Measurements from ENCODE around the gene SLC25A46. TPM values are rescaled to one million over a fixed set of nuclear protein-coding genes. Genes with fewer than 3 reads are reported as not detected.
"Not testable (repeated sequence)": the region's sequence is repeated elsewhere in the genome, so short reads cannot be mapped to it uniquely, and the experiment has no call there.

SLC25A46 gene
- total RNA-seq (2014; rRNA removed; shearing (Covaris generic)): 41.8 and 47.3 TPM in 2 replicates

- peak; percentile 87 to 93 for DNase-seq
- Histone ChIP-seq H3K27ac (peak within 1 kb of the TSS; percentile 70), H3K9me3 (replicated peaks) (no peaks in the 10 kb centered on the region), H3K27me3 (no peaks in the 10 kb centered on the region), H3K36me3 (no peaks in the 10 kb centered on the region), H3K4me3 (peak within 1 kb of the TSS; percentile 96), H3K4me1 (peaks cover 5% of the 10 kb centered on the region; the same call in 1 of the 2 replicates)
Observed at GRCh38 chr5:110738812-110739651, at the start of gene SLC25A46. SLC25A46 (plus strand) TSS chr5:110739007; CDS start chr5:110739120, 113 bp downstream.

- H3K27me3 ChIP-seq; DNase-seq; H3K4me1 ChIP-seq; H3K9me3 ChIP-seq (replicated peaks); H3K27ac ChIP-seq; H3K4me3 ChIP-seq; H3K36me3 ChIP-seq: not testable (repeated sequence)
Observed at GRCh38 chr5:110690587-110690986, 48.2 kb upstream of the SLC25A46 start.

GRCh38 chr5:110692669-110693068 lies 46.1 kb upstream of the SLC25A46 start:
- H3K36me3 ChIP-seq; H3K4me3 ChIP-seq; H3K27me3 ChIP-seq; H3K27ac ChIP-seq; H3K9me3 ChIP-seq (replicated peaks); DNase-seq; H3K4me1 ChIP-seq: not testable (repeated sequence)

GRCh38 chr5:110702300-110702699 lies 36.5 kb upstream of the SLC25A46 start:
- H3K27me3 ChIP-seq: no peaks in the 10 kb centered on the region
- DNase-seq: no peak
- H3K4me1 ChIP-seq: no peaks in the 10 kb centered on the region
- no peaks in the 10 kb centered on the region for H3K36me3 ChIP-seq
- no peaks in the 10 kb centered on the region for H3K9me3 ChIP-seq (replicated peaks)
- no peak overlapping the region for H3K27ac ChIP-seq
- H3K4me3 ChIP-seq: no peak overlapping the region

GRCh38 chr5:110702704-110703103 lies 36.1 kb upstream of the SLC25A46 start:
- Histone ChIP-seq H3K4me3 (no peak overlapping the region), H3K27me3 (no peaks in the 10 kb centered on the region), H3K4me1 (no peaks in the 10 kb centered on the region), H3K36me3 (no peaks in the 10 kb centered on the region), H3K9me3 (replicated peaks) (no peaks in the 10 kb centered on the region), H3K27ac (no peak overlapping the region)
- no peak for DNase-seq

GRCh38 chr5:110703481-110703880 lies 35.3 kb upstream of the SLC25A46 start:
- H3K9me3 ChIP-seq (replicated peaks): no peaks in the 10 kb centered on the region
- H3K4me3 ChIP-seq: no peak overlapping the region

GRCh38 chr5:110705349-110705748 lies 33.5 kb upstream of the SLC25A46 start:
- Histone ChIP-seq H3K27ac (no peak overlapping the region), H3K4me3 (no peak overlapping the region), H3K27me3 (no peaks in the 10 kb centered on the region), H3K9me3 (replicated peaks) (no peaks in the 10 kb centered on the region), H3K36me3 (no peaks in the 10 kb centered on the region), H3K4me1 (no peaks in the 10 kb centered on the region)
- no peak for DNase-seq

More at GRCh38 chr5:110703481-110703880, 35.3 kb upstream of the SLC25A46 start:
- H3K27me3 ChIP-seq: no peaks in the 10 kb centered on the region
- H3K4me1 ChIP-seq: no peaks in the 10 kb centered on the region
- no peaks in the 10 kb centered on the region for H3K36me3 ChIP-seq
- DNase-seq: no peak
- no peak overlapping the region for H3K27ac ChIP-seq

GRCh38 chr5:110707260-110707844 lies 31.5 kb upstream of the SLC25A46 start:
- Histone ChIP-seq H3K4me3 (no peak overlapping the region), H3K9me3 (replicated peaks) (no peaks in the 10 kb centered on the region), H3K27ac (no peak overlapping the region), H3K27me3 (no peaks in the 10 kb centered on the region), H3K4me1 (no peaks in the 10 kb centered on the region), H3K36me3 (no peaks in the 10 kb centered on the region)
- DNase-seq: no peak

- peak in 1 of 2 experiments; percentile 6 for DNase-seq
- Histone ChIP-seq H3K9me3 (replicated peaks) (no peaks in the 10 kb centered on the region), H3K36me3 (no peaks in the 10 kb centered on the region), H3K4me1 (no peaks in the 10 kb centered on the region), H3K4me3 (no peak overlapping the region), H3K27ac (no peak overlapping the region), H3K27me3 (no peaks in the 10 kb centered on the region)
Observed at GRCh38 chr5:110716247-110717245, 22.3 kb upstream of the SLC25A46 start.

GRCh38 chr5:110718311-110718710 lies 20.5 kb upstream of the SLC25A46 start:
- Histone ChIP-seq H3K27me3 (no peaks in the 10 kb centered on the region), H3K9me3 (replicated peaks) (no peaks in the 10 kb centered on the region), H3K4me3 (no peak overlapping the region), H3K36me3 (no peaks in the 10 kb centered on the region), H3K27ac (no peak overlapping the region), H3K4me1 (no peaks in the 10 kb centered on the region)
- no peak for DNase-seq

GRCh38 chr5:110726249-110727024 lies 12.4 kb upstream of the SLC25A46 start, which contains the start of gene TMEM232:
TMEM232 (minus strand) TSS chr5:110726671; CDS start chr5:110667352, 59,319 bp downstream.
- DNase-seq: peak in 1 of 2 experiments; percentile 13

GRCh38 chr5:110727025-110727314 lies 11.8 kb upstream of the SLC25A46 start:
- H3K4me1 ChIP-seq: no peaks in the 10 kb centered on the region
- no peak overlapping the region for H3K27ac ChIP-seq
- no peak for DNase-seq

More at GRCh38 chr5:110726249-110727024, 12.4 kb upstream of the SLC25A46 start, which contains the start of gene TMEM232:
- Histone ChIP-seq H3K27ac (no peak within 1 kb of the TSS), H3K9me3 (replicated peaks) (no peaks in the 10 kb centered on the region), H3K27me3 (no peaks in the 10 kb centered on the region), H3K36me3 (no peaks in the 10 kb centered on the region), H3K4me1 (no peaks in the 10 kb centered on the region), H3K4me3 (no peak within 1 kb of the TSS)

GRCh38 chr5:110731499-110731898 lies 7.3 kb upstream of the SLC25A46 start:
- not testable (repeated sequence) for DNase-seq; H3K27ac ChIP-seq; H3K27me3 ChIP-seq; H3K36me3 ChIP-seq; H3K9me3 ChIP-seq (replicated peaks); H3K4me1 ChIP-seq; H3K4me3 ChIP-seq

More at GRCh38 chr5:110727025-110727314, 11.8 kb upstream of the SLC25A46 start:
- H3K9me3 ChIP-seq (replicated peaks): no peaks in the 10 kb centered on the region
- no peaks in the 10 kb centered on the region for H3K36me3 ChIP-seq
- H3K4me3 ChIP-seq: no peak overlapping the region
- H3K27me3 ChIP-seq: no peaks in the 10 kb centered on the region

GRCh38 chr5:110734101-110734500 lies 4.7 kb upstream of the SLC25A46 start:
- Histone ChIP-seq H3K9me3 (replicated peaks) (no peaks in the 10 kb centered on the region; the same call in 1 of the 2 replicates), H3K4me1 (no peaks in the 10 kb centered on the region), H3K36me3 (no peaks in the 10 kb centered on the region), H3K27me3 (no peaks in the 10 kb centered on the region), H3K4me3 (no peak overlapping the region), H3K27ac (no peak overlapping the region)
- DNase-seq: no peak
